CD4-positive, alpha-beta T cell treated with Interleukin-15 for 4 hours (primary cell): ENCODE results near the gene NCEH1.

Source experiments
- DNase-seq: peaks from one replicate; pipeline ENCODE4 v3.0.0-alpha.2; 2020; ENCODE audit warnings: low spot score

NCEH1 gene

DNA sequence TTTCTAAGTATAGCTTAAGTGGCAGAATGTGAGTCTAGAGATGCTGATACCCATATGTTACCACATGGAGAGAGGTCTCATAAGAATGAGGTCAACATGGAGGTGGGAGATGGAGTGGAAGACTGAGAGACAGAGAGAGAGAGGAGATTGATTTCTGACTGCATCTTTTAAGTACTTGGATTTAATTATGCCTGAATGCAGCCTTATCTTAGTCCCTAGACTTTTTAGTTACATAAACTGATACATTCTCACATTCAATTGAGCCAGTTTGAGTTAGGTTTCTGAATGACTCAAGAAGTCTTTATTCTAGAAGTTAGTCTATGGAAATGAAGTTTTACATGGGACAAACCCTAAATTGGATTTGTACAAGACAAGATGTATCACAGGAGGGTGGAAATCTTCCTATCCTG lies 129.1 kb downstream of the NCEH1 start:
- DNase-seq, result no peak

DNA sequence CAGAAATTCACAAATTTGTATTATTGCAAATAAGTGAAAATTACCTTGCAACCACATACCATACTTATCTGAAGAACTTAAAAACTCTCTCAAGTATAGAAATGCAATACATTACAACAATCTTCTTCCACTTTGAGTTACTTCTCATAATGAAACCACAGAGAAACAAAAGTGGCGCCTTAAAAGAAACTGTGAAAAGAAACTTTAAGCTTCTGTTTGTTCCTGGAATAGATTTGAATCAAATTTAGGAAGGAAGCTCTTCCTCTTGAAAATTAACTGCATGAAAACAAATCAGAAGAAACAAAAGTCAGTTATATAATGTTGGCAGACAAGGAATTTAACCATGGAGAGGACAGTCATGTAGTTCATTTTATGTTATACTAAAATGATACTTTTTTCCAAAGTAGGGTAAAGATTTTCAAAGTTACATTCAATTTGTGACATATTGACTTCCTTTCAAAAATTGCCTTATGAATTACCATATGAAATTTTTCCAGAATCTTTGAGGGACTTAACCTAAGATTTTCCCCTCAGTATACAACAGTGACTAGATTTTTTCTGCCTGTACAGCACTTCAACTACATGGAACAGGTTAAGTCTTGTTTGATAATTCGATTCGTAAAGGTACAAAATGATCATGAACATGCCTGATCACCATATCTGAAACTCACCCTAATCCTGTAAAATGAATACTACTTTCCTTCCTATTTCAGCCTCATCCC lies 130.0 kb downstream of the NCEH1 start:
- DNase-seq, result peak; percentile 32
